Measurements from ENCODE around the gene NDUFS8.

NDUFS8 gene

DNA sequence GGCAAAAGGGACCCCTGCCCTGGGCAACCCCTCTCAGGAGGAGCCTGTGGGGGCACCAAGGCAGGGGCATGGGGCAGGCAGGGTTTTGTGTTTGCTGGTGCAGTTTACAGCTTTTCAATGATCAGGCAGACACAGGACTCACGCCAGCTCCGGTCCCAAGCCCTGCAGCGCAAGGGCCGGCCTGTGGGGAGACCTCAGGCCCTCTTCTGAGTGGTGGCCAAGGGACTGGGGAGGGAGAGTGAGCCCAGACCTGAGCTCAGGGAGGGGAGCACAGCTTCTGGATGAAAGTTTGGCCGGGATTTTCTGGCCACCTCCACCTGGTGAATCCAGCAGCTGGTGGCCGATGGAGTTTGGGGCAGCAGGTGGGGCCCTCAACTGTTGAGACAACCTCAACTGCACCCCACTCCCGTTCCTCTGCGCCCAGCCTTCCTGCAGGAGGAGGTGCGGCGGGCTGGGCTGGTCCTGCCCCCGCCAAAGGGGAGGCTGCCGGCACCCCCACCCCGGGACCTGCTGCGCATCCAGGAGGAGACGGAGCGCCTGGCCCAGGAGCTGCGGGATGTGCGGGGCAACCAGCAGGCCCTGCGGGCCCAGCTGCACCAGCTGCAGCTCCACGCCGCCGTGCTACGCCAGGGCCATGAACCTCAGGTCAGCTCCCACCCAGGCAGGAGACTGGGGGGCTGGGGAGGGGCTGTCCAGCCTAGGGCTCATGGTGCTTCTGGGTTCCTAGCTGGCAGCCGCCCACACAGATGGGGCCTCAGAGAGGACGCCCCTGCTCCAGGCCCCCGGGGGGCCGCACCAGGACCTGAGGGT lies 11.9 kb downstream of the NDUFS8 start:
- TF ChIP-seq, protein P1, sequence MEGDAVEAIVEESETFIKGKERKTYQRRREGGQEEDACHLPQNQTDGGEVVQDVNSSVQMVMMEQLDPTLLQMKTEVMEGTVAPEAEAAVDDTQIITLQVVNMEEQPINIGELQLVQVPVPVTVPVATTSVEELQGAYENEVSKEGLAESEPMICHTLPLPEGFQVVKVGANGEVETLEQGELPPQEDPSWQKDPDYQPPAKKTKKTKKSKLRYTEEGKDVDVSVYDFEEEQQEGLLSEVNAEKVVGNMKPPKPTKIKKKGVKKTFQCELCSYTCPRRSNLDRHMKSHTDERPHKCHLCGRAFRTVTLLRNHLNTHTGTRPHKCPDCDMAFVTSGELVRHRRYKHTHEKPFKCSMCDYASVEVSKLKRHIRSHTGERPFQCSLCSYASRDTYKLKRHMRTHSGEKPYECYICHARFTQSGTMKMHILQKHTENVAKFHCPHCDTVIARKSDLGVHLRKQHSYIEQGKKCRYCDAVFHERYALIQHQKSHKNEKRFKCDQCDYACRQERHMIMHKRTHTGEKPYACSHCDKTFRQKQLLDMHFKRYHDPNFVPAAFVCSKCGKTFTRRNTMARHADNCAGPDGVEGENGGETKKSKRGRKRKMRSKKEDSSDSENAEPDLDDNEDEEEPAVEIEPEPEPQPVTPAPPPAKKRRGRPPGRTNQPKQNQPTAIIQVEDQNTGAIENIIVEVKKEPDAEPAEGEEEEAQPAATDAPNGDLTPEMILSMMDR (IDR thresholded peaks at IDR 0.05; ENCODE audit: low read depth, low read length, poor library complexity, severe bottlenecking), result no peak
- no peak for TF ChIP-seq EZH2phosphoT487 (IDR thresholded peaks at IDR 0.05; ENCODE audit: borderline replicate concordance, low read length)
- H3K27ac ChIP-seq (ENCODE audit: low read depth, low read length), result no peak overlapping the region
- peaks cover 13% of the 10 kb centered on the region for H3K36me3 ChIP-seq (ENCODE audit: control insufficient read depth, low read length)
- H3K9me3 ChIP-seq (ENCODE audit: control insufficient read depth, insufficient read depth, low read length), result no peaks in the 10 kb centered on the region
- H3F3A ChIP-seq (ENCODE audit: control insufficient read depth, insufficient read depth), result peaks cover 5% of the 10 kb centered on the region
- no peaks in the 10 kb centered on the region for H3K9me2 ChIP-seq (replicated peaks; ENCODE audit: control insufficient read depth, low read length)
- no peaks in the 10 kb centered on the region for H4K20me1 ChIP-seq (ENCODE audit: control insufficient read depth, insufficient read depth, low read depth, low read length)
- no peak overlapping the region for H3K4me3 ChIP-seq (ENCODE audit: low read length)
- H3K27me3 ChIP-seq (ENCODE audit: control insufficient read depth, low read length), result no peaks in the 10 kb centered on the region
- H3K4me1 ChIP-seq (ENCODE audit: control insufficient read depth, low read length), result peaks cover 32% of the 10 kb centered on the region
- H3K79me2 ChIP-seq (ENCODE audit: control insufficient read depth, low read length), result peaks cover 19% of the 10 kb centered on the region
- H3K4me2 ChIP-seq (ENCODE audit: low read length), result no peak overlapping the region

DNA sequence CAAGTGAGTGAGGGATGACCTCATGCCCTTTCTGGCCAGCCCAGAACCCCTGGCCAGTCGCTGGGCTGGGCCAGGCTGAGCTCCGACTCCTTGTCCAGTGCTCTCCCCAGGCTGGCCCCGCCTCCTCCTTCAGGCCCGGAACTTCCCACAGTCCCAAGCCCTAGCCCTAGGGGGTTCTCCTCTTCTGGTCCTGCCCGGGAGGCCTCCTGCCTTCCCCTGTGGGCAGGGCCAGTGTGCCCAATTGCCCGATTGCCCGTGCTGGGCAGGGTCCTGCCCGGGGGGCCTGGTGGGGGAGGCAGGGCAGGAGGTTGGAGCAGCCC lies 12.5 kb downstream of the NDUFS8 start:
- peaks cover 17% of the 10 kb centered on the region for H3K36me3 ChIP-seq (ENCODE audit: control insufficient read depth, low read length)
- peaks cover 29% of the 10 kb centered on the region for H3K4me1 ChIP-seq (ENCODE audit: control insufficient read depth, low read length)
- H3K4me2 ChIP-seq (ENCODE audit: low read length), result no peak overlapping the region
- peaks cover 19% of the 10 kb centered on the region for H3K79me2 ChIP-seq (ENCODE audit: control insufficient read depth, low read length)
- no peaks in the 10 kb centered on the region for H4K20me1 ChIP-seq (ENCODE audit: control insufficient read depth, insufficient read depth, low read depth, low read length)
- H3K9me2 ChIP-seq (replicated peaks; ENCODE audit: control insufficient read depth, low read length), result no peaks in the 10 kb centered on the region
- no peak overlapping the region for H3K4me3 ChIP-seq (ENCODE audit: low read length)
- no peak overlapping the region for H3K27ac ChIP-seq (ENCODE audit: low read depth, low read length)
- H3K27me3 ChIP-seq (ENCODE audit: control insufficient read depth, low read length), result no peaks in the 10 kb centered on the region
- peaks cover 5% of the 10 kb centered on the region for H3F3A ChIP-seq (ENCODE audit: control insufficient read depth, insufficient read depth)
- TF ChIP-seq, protein P1 (IDR thresholded peaks at IDR 0.05; ENCODE audit: low read depth, low read length, poor library complexity, severe bottlenecking), result no peak
- no peak for TF ChIP-seq EZH2phosphoT487 (IDR thresholded peaks at IDR 0.05; ENCODE audit: borderline replicate concordance, low read length)
- H3K9me3 ChIP-seq (ENCODE audit: control insufficient read depth, insufficient read depth, low read length), result no peaks in the 10 kb centered on the region

DNA sequence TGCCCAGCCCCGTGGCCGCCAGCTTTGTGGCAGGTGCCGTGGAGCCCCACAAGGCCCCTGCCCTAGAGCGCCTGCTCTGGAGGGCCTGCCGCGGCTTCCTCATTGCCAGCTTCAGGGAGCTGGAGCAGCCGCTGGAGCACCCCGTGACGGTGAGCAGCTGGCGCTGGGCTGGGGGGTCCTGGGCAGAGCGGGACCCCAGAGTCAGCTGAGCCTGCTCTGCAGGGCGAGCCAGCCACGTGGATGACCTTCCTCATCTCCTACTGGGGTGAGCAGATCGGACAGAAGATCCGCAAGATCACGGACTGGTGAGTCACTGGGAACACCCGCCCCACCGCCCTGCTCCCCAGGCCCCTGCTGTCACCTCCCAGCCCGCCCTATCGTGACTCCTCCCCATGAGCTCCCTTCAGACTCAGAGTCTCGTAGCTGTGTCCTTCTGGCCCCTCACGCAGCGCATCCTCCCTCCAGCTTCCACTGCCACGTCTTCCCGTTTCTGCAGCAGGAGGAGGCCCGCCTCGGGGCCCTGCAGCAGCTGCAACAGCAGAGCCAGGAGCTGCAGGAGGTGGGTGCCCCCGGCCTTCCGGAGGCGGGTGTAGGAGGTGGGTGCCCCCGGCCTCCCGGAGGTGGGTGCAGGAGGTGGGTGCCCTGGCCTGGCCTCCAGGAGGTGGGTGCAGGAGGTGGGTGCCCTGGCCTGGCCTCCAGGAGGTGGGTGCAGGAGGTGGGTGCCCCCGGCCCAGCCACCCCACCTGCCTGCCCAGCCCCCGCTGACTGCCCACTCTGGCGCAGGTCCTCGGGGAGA lies 13.1 kb downstream of the NDUFS8 start:
- H3K79me2 ChIP-seq (ENCODE audit: control insufficient read depth, low read length), result peaks cover 14% of the 10 kb centered on the region
- peaks cover 17% of the 10 kb centered on the region for H3K36me3 ChIP-seq (ENCODE audit: control insufficient read depth, low read length)
- H3K9me3 ChIP-seq (ENCODE audit: control insufficient read depth, insufficient read depth, low read length), result no peaks in the 10 kb centered on the region
- no peak overlapping the region for H3K27ac ChIP-seq (ENCODE audit: low read depth, low read length)
- no peaks in the 10 kb centered on the region for H3K27me3 ChIP-seq (ENCODE audit: control insufficient read depth, low read length)
- H3K4me2 ChIP-seq (ENCODE audit: low read length), result no peak overlapping the region
- no peak overlapping the region for H3K4me3 ChIP-seq (ENCODE audit: low read length)
- no peaks in the 10 kb centered on the region for H4K20me1 ChIP-seq (ENCODE audit: control insufficient read depth, insufficient read depth, low read depth, low read length)
- peaks cover 23% of the 10 kb centered on the region for H3K4me1 ChIP-seq (ENCODE audit: control insufficient read depth, low read length)
- peaks cover 5% of the 10 kb centered on the region for H3F3A ChIP-seq (ENCODE audit: control insufficient read depth, insufficient read depth)
- H3K9me2 ChIP-seq (replicated peaks; ENCODE audit: control insufficient read depth, low read length), result no peaks in the 10 kb centered on the region
- TF ChIP-seq, protein P1 (IDR thresholded peaks at IDR 0.05; ENCODE audit: low read depth, low read length, poor library complexity, severe bottlenecking), result no peak
- TF ChIP-seq EZH2phosphoT487 (IDR thresholded peaks at IDR 0.05; ENCODE audit: borderline replicate concordance, low read length), result no peak

Data from DOHH2 (cell line).